ENCODE measurements around the gene MYO5A. TPM values are rescaled to one million over a fixed set of nuclear protein-coding genes. Genes with fewer than 3 reads are reported as not detected.
"Not testable (repeated sequence)": the region's sequence is repeated elsewhere in the genome, so short reads cannot be mapped to it uniquely, and the experiment has no call there.

The MYO5A gene
- polyA plus RNA-seq, 1 of the 3 experiments (the other 2 are of a cell fraction), result 11.0 TPM

- H4K20me1 ChIP-seq (ENCODE audit: insufficient read depth), result peaks cover 19% of the 10 kb centered on the region; the same call in 1 of the 2 replicates
- no peak overlapping the region for H3K4me3 ChIP-seq (ENCODE audit: low read depth in 2 of 2, low read length in 1 of 2)
- 100% methylated on average over 1 of the region's 1 CpG for WGBS (ENCODE audit: low lambda C conversion rate)
- peaks cover 5 to 9% of the 10 kb centered on the region in 2 experiments; a peak in 3 of 4 replicates for H3K4me1 ChIP-seq (ENCODE audit: control insufficient read depth in 1 of 2, insufficient read depth in 2 of 2, low read depth in 1 of 2, low read length in 1 of 2)
- ChIA-PET POLR2A (no interaction called here), CTCF (no interaction called here)
- no peaks in the 10 kb centered on the region for H3K9me2 ChIP-seq
- no peak overlapping the region for H3K27ac ChIP-seq (ENCODE audit: low read depth in 2 of 2, low read length in 1 of 2)
- H3K79me2 ChIP-seq (ENCODE audit: insufficient read depth), result peaks cover 36% of the 10 kb centered on the region
- no peak for DNase-seq
- no peak overlapping the region for H3K4me2 ChIP-seq
- H3K36me3 ChIP-seq (replicated peaks in 1 of 2; ENCODE audit: control insufficient read depth in 1 of 2, insufficient read depth in 2 of 2, low read length in 1 of 2), result no peaks in the 10 kb centered on the region
- peaks cover 13% of the 10 kb centered on the region for H3F3A ChIP-seq (replicated peaks; ENCODE audit: insufficient read depth)
- no peaks in the 10 kb centered on the region for H3K27me3 ChIP-seq (ENCODE audit: insufficient read depth)
- TF ChIP-seq USF2 (IDR thresholded peaks at IDR 0.05; ENCODE audit: borderline replicate concordance, low read depth, low read length) (no peak), TEAD4 (IDR thresholded peaks at IDR 0.05; ENCODE audit: borderline replicate concordance, insufficient read depth) (no peak), REST (IDR thresholded peaks at IDR 0.05; ENCODE audit: low read depth, low read length) (no peak), RXRA (IDR thresholded peaks at IDR 0.05; ENCODE audit: borderline replicate concordance, low read depth) (no peak), RFX5 (IDR thresholded peaks at IDR 0.05; ENCODE audit: low read length) (no peak), ZBTB33 (IDR thresholded peaks at IDR 0.05; ENCODE audit: borderline replicate concordance, low read depth) (no peak), PBX3 (IDR thresholded peaks at IDR 0.05) (no peak), RAD21 (IDR thresholded peaks at IDR 0.05; ENCODE audit: low read length) (no peak), MXI1 (IDR thresholded peaks at IDR 0.05; ENCODE audit: low read depth, low read length) (no peak), RCOR1 (IDR thresholded peaks at IDR 0.05; ENCODE audit: low read length) (no peak), SIN3A (IDR thresholded peaks at IDR 0.05; ENCODE audit: borderline replicate concordance, low read depth, low read length) (no peak), MEF2A (IDR thresholded peaks at IDR 0.05; ENCODE audit: borderline replicate concordance, low read depth) (no peak), EZH2phosphoT487 (IDR thresholded peaks at IDR 0.05; ENCODE audit: borderline replicate concordance, low read depth) (no peak), FOSL2 (IDR thresholded peaks at IDR 0.05; ENCODE audit: borderline replicate concordance, low read depth) (no peak), YY1 (IDR thresholded peaks at IDR 0.05; ENCODE audit: low read depth) (no peak)
- TF ChIP-seq, protein P1, sequence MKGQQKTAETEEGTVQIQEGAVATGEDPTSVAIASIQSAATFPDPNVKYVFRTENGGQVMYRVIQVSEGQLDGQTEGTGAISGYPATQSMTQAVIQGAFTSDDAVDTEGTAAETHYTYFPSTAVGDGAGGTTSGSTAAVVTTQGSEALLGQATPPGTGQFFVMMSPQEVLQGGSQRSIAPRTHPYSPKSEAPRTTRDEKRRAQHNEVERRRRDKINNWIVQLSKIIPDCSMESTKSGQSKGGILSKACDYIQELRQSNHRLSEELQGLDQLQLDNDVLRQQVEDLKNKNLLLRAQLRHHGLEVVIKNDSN (IDR thresholded peaks at IDR 0.05; ENCODE audit: borderline replicate concordance, low read depth), result no peak
- H3K9ac ChIP-seq, result no peak overlapping the region
- no peak overlapping the region for H2AFZ ChIP-seq (ENCODE audit: low read depth)
- no peaks in the 10 kb centered on the region for H3K9me3 ChIP-seq
Observed at GRCh38 chr15:52514482-52514881, 14.2 kb downstream of the MYO5A start.

DNA sequence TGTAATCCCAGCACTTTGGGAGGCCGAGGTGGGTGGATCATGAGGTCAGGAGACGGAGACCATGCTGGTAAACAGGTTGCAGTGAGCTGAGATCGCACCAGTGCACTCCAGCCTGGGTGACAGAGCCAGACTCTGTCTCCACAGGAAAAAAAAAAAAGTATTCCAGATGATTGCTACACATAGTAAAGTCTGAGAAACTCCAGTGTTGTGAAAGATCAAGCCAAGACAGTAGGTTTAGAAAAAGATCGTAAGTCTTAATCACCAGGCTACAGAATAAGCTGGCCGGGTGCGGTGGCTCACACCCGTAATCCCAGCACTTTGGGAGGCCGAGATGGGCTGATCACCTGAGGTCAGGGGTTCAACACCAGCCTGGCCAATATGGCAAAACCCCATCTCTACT is 15.8 kb downstream of the MYO5A start:
- H2AFZ ChIP-seq (ENCODE audit: low read depth); H3K9me3 ChIP-seq; H3K9me2 ChIP-seq; POLR2A ChIA-PET; H3K36me3 ChIP-seq (replicated peaks in 1 of 2; ENCODE audit: control insufficient read depth in 1 of 2, insufficient read depth in 2 of 2, low read length in 1 of 2); CTCF ChIA-PET; H3F3A ChIP-seq (replicated peaks; ENCODE audit: insufficient read depth); H3K4me2 ChIP-seq; H3K27ac ChIP-seq (ENCODE audit: low read depth in 2 of 2, low read length in 1 of 2); H3K27me3 ChIP-seq (ENCODE audit: insufficient read depth); H3K9ac ChIP-seq; DNase-seq; H3K4me1 ChIP-seq (ENCODE audit: control insufficient read depth in 1 of 2, insufficient read depth in 2 of 2, low read depth in 1 of 2, low read length in 1 of 2); H3K4me3 ChIP-seq (ENCODE audit: low read depth in 2 of 2, low read length in 1 of 2): not testable (repeated sequence)
- H3K79me2 ChIP-seq (ENCODE audit: insufficient read depth), result peaks cover 52% of the 10 kb centered on the region
- peaks cover 11% of the 10 kb centered on the region; the same call in 1 of the 2 replicates for H4K20me1 ChIP-seq (ENCODE audit: insufficient read depth)
- 91% methylated on average over 8 of the region's 8 CpGs for WGBS (ENCODE audit: low lambda C conversion rate)

All from SK-N-SH (cell line).